ENCODE results near the gene P2RY8. TPM values are rescaled to one million over a fixed set of nuclear protein-coding genes. Genes with fewer than 3 reads are reported as not detected.
"Not testable (repeated sequence)": the region's sequence is repeated elsewhere in the genome, so short reads cannot be mapped to it uniquely, and the experiment has no call there.

P2RY8 gene, protein sequence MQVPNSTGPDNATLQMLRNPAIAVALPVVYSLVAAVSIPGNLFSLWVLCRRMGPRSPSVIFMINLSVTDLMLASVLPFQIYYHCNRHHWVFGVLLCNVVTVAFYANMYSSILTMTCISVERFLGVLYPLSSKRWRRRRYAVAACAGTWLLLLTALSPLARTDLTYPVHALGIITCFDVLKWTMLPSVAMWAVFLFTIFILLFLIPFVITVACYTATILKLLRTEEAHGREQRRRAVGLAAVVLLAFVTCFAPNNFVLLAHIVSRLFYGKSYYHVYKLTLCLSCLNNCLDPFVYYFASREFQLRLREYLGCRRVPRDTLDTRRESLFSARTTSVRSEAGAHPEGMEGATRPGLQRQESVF
- total RNA-seq = 2.5 TPM
- long read RNA-seq, partial matches to known transcripts = 0 of 4 reads
- long read RNA-seq, other reads (novel, unspliced or antisense) = 4 of 4 reads

DNA sequence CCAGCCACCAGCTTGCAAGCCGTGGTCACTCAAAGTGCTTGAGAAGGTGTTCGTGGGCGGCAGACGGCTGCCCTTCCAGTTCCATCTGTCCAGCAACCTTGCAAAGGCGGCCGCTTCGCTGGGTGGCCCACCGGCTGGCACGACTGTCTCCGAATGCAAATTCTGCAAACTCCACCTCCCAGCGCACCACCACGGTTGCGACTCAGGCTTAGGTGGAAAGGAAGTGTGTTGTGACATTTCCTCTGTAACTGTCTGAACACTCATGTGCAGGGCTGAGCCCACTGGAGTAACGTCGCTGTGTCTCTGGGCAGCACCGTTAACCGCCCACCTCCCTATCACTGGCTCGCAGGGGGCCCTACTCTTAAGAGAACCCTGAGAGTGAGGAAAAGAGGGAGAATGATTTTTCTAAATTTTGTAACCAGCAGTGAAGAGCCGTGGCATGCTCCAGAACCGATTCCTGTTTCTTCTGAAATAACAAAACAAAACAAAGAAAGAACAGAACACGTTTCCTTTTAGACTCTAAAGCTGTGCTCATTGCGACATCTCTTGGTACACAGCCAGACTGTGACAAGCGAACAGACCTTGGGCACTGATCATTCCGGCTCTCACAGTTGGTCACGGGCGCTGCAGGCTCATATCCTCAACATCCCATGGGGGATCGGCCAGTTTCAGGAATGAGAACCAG is at the start of gene P2RY8:
TSS of gene P2RY8 (minus strand) at position 155 of the 685 bp plus-strand sequence. CDS start 70,627 bp downstream, outside the sequence.
- peak; percentile 88 for DNase-seq (ENCODE audit: low spot score)

DNA sequence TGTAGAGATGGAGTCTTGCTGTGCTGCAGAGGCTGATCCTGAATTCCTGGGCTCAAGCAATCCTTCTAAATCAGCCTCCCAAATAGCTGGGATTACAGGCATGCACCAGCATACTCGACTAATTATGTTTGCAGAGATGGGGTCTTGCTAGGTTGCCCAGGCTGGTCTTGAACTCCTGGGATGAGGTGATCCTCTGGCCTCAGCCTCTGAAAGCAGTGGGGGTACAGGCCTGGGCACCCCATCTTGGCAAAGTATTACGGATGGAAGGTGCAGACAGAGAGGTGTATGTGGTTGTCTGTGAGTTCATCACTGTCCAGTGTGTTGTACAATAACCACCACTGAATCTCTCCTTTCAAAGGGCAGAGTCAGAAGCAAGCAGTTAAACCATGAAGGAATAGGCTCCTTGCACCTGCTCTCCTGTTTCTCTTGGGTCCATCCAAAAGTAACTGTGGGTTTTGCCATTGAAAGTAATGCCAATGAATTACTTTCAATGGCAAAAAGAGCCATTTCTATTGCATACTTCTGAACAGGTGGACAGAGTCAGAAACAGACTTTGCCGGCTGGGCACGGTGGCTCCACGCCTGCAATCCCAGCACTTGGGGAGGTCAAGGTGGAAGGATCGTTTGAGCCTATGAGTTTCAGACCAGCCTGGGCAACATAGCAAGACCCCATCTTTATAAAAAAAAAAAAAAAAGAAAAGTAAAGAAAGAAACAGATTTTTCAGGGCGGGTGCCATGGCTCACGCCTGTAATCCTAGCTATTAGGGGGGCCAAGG is 47.4 kb upstream of the P2RY8 start:
- DNase-seq (ENCODE audit: low spot score) = peak; percentile 22

DNA sequence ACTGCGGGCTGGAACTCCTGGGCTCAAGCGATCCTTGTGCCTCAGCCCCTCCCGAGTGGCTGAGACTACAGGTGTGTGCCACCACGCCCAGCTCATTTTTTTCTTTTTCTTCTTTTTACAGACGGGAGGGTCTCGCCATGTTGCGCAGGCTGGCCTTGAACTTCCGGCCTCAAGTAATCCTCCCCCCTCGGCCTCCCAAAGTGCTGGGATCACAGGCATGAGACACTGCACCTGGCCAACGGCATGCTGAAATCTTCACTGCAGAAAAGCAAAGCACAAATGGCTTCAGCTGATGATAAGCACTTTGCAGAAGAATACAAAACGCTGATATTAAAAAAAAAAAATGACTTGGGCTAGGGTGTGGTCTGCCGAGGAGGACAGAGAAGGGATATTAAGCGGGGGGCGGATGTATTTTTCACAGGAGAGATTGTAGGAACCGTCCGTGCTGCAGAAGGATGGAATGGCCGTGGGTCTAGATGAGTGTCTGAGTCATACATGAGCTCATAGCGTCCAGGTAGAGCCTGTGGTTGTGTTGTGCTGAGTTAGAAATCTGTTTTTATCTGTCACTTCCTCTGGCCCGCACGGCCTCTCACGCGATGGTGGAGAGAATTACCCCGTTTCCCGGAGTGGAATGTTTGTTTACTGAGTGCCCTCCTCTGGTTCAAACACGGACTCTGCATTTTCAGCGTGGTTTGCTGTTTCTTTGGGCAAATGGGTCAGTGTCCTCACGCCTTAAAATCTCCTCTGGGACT is 45.9 kb upstream of the P2RY8 start:
- peak; percentile 47 for DNase-seq (ENCODE audit: low spot score)

DNA sequence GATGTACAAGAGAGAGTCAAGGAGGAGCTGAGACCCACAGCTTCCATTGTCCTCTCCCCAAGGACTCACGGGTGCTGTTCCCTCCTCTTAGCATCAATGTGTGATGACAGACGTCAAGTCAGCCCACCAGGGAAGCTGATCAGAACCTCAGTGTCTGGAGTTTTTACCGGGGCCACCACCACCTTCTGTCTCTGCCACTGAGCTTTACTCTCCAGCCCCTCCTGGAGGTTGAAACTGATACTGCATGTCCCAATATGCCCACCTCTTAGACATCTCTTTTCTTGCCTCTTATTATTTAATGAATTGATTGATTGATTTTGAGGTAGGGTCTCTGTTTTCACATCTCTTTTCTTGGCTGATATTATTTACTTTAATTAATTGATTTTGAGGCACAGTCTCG is 44.1 kb upstream of the P2RY8 start:
- peak; percentile 35 for DNase-seq (ENCODE audit: low spot score)

DNA sequence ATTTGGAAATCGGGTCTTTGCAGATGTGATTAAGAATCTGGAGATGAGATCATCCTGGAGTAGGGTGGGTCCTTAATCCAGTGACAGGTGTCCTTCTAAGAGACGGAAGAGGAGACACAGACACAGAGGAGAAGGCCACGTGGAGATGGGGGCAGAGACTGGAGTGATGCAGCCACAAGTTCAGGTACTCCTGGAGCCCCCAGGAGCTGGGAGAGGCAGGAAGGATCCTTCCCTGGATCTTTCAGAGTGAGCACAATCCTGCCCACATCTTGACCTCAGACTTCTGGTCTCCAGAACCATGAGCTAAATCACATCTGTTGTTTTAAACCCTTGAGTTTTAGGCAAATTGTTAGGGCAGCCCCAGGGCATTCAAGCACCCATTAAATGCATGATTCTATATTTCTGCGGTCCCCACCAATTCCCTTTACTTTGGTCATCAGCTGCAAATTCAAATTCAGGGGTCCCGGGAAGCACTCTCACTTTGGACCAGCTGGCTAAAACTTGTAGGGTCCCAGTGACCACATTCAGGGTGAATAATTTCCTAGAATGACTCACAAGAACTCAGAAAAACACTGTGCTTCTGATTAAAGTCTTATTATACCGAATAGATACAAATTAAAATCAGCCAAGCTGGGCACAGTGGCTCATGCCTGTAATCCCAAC is 41.7 kb upstream of the P2RY8 start:
- DNase-seq (ENCODE audit: low spot score) = peak; percentile 47

DNA sequence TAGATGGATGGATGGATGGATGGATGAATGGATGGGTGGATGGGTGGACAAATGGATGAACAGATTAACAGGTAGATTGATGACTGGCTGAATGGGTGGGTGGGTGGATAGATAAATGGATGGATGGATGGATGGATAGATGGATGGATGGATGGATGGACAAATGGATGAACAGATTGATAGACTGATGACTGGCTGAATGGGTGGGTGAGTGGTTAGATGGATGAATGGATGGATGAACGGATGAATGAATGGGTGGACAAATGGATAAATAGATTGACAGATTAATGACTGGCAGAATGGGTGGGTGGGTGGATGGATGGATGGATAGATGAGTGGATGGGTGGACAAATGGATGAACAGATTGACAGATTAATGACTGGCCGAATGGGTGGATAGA is 40.9 kb upstream of the P2RY8 start:
- no peak for DNase-seq (ENCODE audit: low spot score)

DNA sequence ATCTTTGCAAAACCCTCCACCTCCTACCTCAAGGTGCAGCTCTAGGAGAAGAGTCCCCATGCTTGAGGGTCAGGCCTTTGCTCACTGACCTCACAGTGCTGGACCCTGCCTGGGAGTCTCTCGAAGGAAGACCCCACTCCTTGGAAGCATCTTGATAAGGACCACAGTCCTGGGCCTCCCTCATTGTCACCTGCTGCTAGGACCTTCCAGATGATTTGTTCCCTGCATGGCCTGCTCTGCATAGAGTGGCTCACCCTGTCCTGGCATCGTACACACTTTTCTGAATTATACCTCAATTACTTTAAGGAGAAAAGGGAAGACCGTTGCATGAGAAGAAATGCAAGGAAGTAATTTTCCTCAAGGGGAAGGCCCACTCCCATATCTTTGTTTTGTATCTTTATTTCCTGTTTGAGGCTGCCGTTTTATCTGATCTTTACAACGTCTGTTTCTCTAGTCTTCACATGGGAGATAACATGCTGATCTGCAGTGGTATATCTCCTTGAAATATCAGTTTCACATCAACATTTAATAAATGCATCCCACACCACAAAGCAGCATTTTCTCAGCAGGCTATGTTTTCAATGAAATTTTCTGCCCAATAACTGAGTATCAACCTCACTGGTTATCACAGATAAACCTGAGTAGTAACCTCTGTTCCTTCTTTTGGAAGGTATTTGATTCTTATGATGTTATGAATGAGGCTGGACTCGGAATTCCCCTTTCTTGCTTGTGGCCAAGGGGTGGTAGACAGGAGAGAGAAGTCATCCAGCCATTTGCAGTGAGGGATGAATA is 39.4 kb upstream of the P2RY8 start:
- DNase-seq (ENCODE audit: low spot score) = peak; percentile 26

DNA sequence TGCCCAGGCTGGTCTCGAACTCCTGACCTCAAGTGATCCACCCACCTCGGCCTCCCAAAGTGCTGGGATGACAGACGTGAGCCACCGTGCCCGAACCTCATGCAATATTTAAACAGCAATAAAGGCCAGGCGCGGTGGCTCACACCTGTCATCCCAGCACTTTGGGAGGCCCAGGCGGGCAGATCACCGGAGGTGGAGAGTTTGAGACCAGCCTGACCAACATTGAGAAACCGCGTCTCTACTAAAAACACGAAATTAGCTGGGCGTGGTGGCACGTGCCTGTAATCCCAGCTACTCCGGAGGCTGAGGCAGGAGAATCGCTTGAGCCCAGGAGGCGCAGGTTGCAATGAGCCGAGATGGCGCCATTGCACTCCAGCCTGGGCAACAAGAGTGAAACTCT is 37.2 kb upstream of the P2RY8 start:
- peak; percentile 75 for DNase-seq (ENCODE audit: low spot score)

DNA sequence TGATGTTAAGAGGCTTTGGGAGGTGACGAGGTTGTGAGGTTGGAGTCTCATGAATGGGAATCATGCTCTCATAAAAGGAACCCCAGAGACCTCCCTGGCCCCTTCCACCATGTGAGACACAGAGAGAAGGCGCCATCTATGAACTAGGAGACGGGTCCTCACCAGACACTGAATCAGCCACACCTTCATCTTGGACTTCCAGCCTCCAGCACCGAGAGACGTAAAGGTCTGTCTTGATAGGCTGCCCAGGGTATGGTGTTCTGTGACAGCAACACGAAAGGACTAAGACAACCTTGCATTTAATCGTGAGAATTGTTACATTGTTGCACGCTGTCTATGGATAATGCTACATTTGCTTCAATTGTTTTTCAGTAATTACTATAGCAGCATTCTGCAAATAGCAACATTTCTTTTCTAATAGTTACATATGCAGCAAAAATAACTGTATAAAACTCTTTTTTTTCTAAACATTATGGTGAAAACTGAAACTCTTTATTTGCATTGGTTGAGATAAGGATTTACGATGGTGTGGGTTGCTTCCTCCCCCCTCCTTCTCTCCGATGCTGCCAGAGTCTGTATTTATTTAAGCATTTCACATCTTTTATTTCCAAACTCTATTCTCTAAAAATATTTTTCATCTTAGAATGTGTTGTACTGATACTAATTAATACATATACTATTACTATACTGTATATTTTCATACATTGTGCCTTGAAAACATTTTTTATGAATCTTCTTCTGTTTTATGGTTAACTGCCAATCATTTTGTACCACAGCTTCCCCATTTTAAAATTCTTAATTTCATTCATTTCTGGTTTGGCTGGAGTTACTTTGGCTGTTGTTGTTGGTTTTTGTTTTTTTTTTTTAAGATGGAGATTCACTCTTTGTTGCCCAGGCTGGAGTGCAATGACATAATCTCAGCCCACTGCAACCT is 28.0 kb upstream of the P2RY8 start:
- DNase-seq (ENCODE audit: low spot score) = peak; percentile 53

DNA sequence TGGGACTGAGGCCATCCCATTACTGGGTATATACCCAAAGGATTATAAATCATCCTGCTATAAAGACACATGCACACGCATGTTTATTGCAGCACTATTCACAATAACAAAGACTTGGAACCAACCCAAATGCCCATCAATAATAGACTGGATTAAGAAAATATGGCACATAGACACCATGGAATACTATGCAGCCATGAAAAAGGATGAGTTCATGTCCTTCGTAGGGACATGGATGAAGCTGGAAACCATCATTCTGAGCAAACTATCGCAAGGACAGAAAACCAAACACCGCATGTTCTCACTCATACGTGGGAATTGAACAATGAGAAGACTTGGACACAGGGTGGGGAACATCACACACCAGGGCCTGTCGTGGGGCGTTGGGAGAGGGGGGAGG is 27.1 kb upstream of the P2RY8 start:
- DNase-seq (ENCODE audit: low spot score) = not testable (repeated sequence)

DNA sequence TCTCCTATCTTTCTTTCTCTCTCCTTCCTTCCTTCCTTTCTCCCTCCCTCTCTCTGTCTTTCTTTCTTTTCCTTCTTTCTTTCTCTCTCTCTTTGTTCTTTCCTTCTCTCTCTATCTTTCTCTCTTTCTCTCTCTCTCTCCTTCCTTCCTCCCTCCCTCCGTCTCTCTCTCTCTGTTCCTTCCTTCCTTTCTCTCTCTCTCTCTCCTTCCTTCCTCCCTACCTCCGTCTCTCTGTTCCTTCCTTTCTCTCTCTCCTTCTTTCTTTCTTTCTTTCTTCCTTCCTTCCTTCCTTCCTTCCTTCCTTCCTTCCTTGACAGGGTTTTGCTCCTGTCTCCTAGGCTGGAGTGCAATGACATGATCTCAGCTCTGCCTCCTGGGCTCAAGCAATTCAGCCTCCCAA is 24.2 kb upstream of the P2RY8 start:
- DNase-seq (ENCODE audit: low spot score) = no peak

DNA sequence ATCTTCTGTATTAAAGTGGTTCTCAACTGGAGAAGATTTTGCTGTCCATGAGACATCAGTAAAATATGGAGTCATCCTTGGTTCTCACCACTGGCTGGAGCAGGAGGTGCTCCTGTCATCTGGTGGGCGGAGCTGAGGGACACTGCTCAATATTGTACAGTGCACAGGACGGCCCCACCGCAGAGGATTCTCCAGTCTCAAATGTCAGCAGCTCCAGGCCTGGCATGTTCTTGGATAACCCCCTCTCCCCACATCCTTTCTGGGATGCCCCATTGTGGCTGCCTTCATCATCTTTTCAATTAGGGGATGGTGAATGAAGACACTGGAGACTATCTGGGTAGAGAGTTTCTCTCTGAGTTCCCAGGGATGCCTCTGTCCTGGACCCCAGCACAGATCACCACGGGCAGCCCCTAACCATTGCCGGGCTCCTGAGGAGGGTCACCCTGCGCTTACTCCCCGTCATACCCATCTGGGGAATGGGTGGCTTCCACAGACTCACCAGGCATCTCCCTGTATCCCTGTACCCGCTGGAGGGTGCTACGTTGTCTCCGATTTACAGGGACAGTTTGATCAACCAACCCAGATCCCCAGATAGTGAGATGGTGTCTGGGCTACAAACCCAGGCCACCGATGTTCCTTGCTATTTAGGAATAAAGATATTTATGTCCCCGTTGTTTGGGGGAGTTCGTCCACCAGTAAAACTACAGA is 21.9 kb upstream of the P2RY8 start:
- DNase-seq (ENCODE audit: low spot score) = peak; percentile 57

DNA sequence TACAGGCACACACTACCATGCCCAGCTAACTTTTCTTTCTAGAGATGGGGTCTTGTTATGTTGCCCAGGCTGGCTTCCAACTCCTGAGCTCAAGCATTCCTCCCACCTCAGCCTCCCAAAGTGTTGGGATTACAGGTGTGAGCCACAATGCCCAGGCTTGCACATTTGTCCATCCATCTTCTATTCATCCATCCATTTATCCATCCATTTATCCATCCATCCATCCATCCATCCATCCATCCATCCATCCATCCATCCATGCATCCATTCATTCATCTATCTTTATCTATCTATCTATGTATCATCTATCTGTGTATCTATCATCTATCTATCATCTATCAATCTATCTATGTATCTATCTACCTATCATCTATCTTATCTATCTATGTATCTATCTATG is 20.5 kb upstream of the P2RY8 start:
- DNase-seq (ENCODE audit: low spot score) = peak; percentile 41

DNA sequence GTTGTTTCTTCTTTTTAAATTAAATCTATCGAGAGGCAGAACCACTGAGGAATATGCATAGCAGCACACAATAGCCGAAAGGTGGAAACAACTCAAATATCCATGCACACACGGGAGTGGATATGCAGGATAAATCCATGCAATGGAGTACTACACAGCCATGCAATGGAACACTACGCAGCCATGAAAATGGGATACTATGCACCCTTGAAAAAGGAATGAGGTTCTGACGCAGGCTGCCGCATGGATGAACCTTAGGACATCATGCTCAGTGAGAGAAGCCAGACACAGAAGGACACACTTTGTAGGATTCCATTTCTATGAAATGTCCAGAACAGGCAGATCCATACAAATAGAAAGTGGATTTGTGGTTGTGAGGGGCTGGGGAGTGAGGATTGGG is 18.4 kb upstream of the P2RY8 start:
- DNase-seq (ENCODE audit: low spot score) = no peak

DNA sequence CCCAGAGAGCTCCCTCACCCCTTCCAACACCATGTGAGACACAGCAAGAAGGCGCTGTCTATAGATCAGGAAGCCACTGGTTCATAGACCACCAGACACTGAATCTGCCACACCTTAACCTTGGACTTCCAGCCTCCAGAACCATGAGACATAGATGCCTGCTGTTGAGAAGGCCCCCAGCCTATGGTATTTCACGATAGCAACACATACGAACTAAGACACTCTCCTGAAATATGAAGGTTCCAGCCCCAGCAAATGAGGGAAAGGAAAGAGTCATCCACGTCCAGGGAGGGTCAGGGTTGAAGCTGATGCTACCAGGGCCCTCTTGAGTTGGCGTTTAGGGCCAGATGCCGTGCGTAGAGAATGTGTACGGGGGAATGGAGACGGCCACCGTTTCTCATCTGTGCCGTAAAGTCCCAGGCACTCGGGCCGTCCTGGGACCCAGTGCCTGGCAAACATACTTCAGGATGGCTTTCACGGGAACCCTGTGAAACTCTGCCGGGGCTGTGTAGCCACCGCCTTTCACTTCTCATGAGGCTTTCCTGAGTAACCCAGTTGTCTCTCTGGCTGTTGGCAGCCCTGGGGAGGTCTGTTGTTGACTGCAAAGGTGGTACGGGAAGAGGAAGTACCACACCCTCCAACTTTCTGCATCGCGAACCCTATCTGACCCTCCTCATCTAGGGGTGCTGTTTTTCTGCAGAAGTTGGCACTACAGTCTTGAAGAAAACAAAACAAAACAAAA is 17.7 kb upstream of the P2RY8 start:
- DNase-seq (ENCODE audit: low spot score) = peak; percentile 85

DNA sequence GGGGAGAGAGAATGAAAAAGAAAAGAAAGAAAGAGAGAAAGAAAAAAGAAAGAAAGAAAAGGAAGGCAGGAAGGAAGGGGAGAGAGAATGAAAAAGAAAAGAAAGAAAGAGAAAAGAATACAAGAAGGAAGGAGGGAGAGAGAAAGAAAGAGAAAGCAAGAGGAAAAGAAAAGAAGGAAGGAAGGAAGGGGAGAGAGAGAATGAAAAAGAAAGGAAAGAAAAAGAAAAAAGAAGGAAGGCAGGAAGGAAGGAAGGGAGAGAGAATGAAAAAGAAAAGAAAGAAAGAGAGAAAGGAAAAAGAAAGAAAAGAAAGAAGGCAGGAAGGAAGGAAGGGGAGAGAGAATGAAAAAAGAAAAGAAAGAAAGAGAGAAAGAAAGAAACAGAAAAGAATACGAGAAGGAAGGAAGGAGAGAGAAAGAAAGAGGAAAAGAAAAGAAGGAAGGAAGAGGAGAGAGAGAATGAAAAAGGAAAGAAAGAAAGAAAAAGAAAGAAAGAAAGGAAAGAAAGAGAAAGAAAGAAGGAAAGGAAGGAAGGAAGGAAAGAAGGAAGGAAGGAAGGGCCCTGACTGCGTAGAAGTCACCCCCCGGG is 15.1 kb upstream of the P2RY8 start:
- no peak for DNase-seq (ENCODE audit: low spot score)

Data from mesenteric fat pad (tissue), 1 donor.